Activated naive CD4-positive, alpha-beta T cell treated with anti-CD3 and anti-CD28 coated beads, Interleukin-2, amount 50 U/mL, for 24 hours (primary cell): ENCODE measurements around the gene MAPK8IP3.

Source experiments
- H3K27ac Mint-ChIP-seq: one replicate; pipeline ENCODE4 v1.8.0; 2021; ENCODE audit warnings: mild to moderate bottlenecking, mixed read lengths
- H3K27me3 Mint-ChIP-seq: one replicate; pipeline ENCODE4 v1.8.0; 2021; ENCODE audit warnings: mixed read lengths
- H3K36me3 Mint-ChIP-seq: one replicate; pipeline ENCODE4 v1.8.0; 2021; ENCODE audit warnings: mixed read lengths
- H3K4me1 Mint-ChIP-seq: one replicate; pipeline ENCODE4 v1.8.0; 2021; ENCODE audit warnings: mixed read lengths
- H3K4me3 Mint-ChIP-seq: one replicate; pipeline ENCODE4 v1.8.0; 2021; ENCODE audit warnings: mild to moderate bottlenecking, mixed read lengths
- H3K9me3 Mint-ChIP-seq: one replicate; pipeline ENCODE4 v1.8.0; 2021; ENCODE audit warnings: mixed read lengths

Gene MAPK8IP3

DNA sequence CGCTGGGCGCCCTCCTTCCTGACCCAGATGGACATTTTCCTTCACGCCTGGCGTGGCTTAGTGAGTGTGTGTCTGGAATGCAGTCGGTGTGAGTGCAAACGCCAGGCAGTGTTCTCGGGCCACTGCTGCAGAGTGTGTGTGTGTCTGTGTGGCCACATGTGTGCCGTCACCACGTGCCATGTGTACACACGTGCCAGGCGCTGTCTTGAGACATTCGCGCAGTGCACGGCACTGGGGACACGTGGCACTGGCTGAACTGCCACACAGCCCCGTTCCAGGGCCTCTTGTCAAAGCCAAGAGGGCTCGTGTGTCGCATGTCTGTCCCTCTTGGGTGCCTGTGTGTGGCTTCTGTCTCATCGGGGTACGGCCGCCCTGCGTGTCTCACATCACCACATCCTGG is 28.8 kb downstream of the MAPK8IP3 start:
- Mint-ChIP-seq H3K36me3 (no peaks in the 10 kb centered on the region), H3K27ac (no peak overlapping the region), H3K4me3 (no peak overlapping the region), H3K9me3 (no peaks in the 10 kb centered on the region), H3K27me3 (no peaks in the 10 kb centered on the region), H3K4me1 (no peaks in the 10 kb centered on the region)

GRCh38 chr16:1740234-1740633 is 34.2 kb downstream of the MAPK8IP3 start:
- H3K4me1 Mint-ChIP-seq, result no peaks in the 10 kb centered on the region
- no peaks in the 10 kb centered on the region for H3K9me3 Mint-ChIP-seq
- no peak overlapping the region for H3K4me3 Mint-ChIP-seq
- no peak overlapping the region for H3K27ac Mint-ChIP-seq
- H3K27me3 Mint-ChIP-seq, result no peaks in the 10 kb centered on the region
- H3K36me3 Mint-ChIP-seq, result no peaks in the 10 kb centered on the region

DNA sequence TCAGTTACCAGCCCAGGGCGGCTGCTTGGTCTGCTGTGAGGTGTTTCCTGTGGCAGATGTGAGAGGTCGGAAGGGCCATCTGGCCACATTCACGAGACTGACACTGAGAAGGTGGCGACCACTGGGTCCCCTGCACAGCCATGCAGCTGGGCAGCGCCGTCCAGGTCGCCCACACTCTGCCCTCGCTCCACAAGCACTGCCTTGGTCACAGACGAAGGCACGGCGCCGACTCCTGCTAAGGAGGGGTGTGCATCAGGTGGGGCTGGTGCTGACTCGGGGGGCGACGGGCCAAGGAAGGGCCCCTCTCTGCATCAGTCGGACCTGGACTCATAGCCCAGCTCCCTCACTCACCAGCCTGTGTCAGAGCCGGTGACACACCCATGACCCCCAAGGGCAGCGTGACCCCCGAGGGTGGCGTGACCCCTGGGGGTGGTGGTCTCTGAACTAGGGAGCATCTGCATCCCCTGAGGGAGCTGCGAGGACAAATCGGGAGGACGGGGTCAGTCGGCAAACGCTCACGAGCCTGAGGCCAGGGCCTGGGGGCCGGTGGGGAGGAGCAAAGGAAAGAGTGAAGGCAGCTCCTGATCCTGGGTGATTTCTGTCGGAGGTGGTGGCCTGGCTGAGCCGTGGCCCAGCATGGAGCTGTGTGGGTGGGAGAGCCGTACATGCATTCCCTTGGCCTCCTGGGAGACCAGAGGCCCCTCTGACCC is 34.9 kb downstream of the MAPK8IP3 start:
- H3K27me3 Mint-ChIP-seq, result no peaks in the 10 kb centered on the region
- no peaks in the 10 kb centered on the region for H3K4me1 Mint-ChIP-seq
- H3K9me3 Mint-ChIP-seq, result no peaks in the 10 kb centered on the region
- H3K4me3 Mint-ChIP-seq, result no peak overlapping the region
- no peak overlapping the region for H3K27ac Mint-ChIP-seq
- H3K36me3 Mint-ChIP-seq, result no peaks in the 10 kb centered on the region

DNA sequence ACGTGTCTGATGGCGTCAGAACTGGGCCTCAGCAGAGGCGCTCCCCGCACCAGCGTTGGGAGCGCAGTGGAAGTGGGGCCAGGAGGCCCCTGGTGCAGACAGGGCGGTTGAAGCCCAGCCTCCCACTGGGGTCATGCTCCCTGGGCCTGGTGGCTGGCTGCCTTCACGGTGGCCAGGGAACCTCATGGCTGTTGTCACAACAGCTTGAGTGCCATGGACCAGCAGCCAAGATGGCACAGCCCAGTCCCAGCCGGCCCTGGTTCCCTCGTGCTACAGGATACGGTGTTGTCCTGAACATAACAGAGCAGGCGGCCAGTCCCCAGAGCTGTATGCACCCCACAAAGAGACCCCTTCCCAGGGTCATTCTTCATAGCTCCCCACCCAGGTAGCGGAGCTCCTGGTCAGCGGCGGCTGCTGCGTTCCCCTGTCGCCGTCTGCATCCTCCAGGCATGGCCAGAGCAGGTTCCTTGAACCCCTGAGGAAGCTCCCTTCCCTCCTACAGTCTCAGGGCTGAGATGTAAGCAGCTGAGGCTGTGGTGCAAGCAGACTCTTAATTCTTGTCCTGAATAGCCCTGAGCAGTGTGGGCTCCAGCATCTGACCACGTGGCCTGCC is 35.7 kb downstream of the MAPK8IP3 start:
- Mint-ChIP-seq H3K36me3 (no peaks in the 10 kb centered on the region), H3K4me3 (no peak overlapping the region), H3K27me3 (no peaks in the 10 kb centered on the region), H3K27ac (no peak overlapping the region), H3K4me1 (no peaks in the 10 kb centered on the region), H3K9me3 (no peaks in the 10 kb centered on the region)

DNA sequence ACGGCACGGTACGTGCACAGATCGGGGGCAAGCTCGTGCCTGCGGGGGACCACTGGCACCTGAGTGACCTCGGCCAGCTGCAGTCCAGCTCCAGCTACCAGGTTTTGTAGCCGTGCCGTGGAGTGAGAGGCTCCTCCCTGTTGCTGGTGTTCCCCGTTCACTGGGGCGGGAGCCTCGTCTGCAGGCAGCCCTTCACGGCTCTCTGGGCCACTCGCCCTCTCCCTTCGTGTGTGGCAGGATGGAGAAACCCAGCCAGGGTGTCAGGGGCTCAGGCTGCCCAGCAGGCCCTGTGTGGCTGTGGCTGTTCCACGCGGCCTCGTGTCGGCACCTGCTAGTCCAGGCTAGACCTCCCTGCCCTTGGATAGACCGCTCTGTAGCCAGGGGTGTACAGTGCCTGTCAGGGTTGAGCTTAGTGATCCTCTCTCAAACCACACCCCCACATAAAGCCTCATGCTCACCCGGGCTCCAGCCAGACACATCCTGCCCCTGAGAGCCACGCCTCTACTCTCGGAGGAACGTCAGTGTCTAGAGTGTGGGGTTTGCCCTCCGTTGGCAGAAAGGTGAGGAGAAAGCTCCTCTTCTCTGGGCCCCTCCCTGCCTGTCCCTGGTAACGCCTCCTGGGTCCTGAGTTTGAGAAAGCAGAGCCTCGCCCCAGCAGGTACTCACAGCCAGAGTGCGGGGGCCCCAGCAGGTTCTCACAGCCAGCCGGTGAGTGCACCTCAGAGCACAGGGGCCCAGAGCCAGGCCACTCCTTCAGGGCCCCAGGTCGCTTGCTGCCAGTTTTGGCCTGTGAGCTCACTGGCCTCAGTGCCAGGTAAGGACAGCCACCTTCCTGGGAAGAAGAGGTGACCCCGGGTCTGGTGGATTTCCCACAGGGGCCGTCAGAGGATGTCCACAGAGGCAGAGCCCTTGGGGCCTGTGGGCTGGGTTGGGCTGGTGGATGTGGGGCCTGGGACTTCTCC is 37.7 kb downstream of the MAPK8IP3 start:
- Mint-ChIP-seq H3K36me3 (no peaks in the 10 kb centered on the region), H3K27me3 (no peaks in the 10 kb centered on the region), H3K4me3 (no peak overlapping the region), H3K27ac (no peak overlapping the region), H3K4me1 (no peaks in the 10 kb centered on the region), H3K9me3 (no peaks in the 10 kb centered on the region)

DNA sequence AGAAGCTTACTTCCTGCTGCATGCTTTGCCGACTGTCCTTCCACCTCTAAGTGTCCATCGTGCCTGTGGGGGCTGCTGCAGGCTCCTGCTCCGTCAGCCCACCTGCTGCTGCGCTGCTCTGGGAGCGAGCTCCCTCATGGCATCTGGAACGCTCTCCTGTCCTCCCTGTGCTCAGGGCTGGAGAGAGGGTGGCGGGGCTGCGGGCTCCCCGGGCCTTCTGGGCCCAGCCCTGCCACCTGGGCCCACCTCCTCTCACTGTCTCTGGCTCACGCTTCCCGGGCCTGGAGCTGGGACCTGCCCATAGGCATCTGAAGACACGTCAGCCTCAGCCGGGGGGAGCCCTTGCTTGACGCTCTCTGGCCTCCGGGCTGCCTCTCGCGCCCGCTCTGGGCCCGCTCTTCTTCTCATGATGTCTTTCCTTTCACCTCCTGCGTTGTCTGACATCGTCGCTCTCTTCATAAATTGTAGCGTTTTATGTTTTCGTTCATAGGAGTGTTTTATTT is 38.4 kb downstream of the MAPK8IP3 start:
- no peaks in the 10 kb centered on the region for H3K36me3 Mint-ChIP-seq
- H3K9me3 Mint-ChIP-seq, result no peaks in the 10 kb centered on the region

DNA sequence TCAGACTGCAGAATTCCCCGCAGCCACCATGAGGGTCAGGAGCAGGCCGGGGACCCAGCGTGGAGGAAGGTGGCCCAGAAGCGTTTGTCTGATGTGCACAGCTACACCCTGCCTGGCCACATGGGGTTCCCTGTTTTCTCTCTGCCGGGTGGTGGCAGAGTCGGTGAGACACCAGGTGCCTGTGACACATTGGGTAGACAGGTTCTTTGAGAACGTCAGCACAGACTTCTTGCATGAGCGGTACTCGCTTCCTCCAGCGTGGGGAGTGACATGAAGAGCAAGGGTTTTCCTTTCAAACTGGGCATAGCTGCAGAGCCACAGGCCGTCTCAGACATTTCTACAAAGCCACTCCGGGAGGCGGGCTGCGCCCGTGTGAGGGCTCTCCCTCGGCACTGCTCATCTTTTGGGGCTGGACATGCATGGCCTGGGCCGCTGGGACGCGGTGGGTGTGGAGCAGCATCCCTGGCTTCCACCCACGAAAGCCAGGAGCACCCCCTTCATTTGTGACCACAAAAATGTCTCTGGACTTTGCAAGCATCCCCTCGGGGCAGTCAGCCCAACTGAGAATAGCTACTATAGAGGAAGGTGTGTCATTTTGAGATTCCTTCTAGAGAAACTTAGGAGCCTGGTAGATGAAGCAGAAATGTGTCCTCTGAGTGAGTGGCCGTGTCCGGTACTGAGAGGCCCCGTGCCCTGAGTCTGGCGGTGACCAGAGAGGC is 39.3 kb downstream of the MAPK8IP3 start:
- no peak overlapping the region for H3K27ac Mint-ChIP-seq
- H3K36me3 Mint-ChIP-seq, result no peaks in the 10 kb centered on the region
- H3K27me3 Mint-ChIP-seq, result no peaks in the 10 kb centered on the region
- no peak overlapping the region for H3K4me3 Mint-ChIP-seq
- no peaks in the 10 kb centered on the region for H3K9me3 Mint-ChIP-seq
- H3K4me1 Mint-ChIP-seq, result no peaks in the 10 kb centered on the region

More for the DNA sequence above, 38.4 kb downstream of the MAPK8IP3 start:
- Mint-ChIP-seq H3K27ac (no peak overlapping the region), H3K27me3 (no peaks in the 10 kb centered on the region), H3K4me1 (no peaks in the 10 kb centered on the region), H3K4me3 (no peak overlapping the region)

DNA sequence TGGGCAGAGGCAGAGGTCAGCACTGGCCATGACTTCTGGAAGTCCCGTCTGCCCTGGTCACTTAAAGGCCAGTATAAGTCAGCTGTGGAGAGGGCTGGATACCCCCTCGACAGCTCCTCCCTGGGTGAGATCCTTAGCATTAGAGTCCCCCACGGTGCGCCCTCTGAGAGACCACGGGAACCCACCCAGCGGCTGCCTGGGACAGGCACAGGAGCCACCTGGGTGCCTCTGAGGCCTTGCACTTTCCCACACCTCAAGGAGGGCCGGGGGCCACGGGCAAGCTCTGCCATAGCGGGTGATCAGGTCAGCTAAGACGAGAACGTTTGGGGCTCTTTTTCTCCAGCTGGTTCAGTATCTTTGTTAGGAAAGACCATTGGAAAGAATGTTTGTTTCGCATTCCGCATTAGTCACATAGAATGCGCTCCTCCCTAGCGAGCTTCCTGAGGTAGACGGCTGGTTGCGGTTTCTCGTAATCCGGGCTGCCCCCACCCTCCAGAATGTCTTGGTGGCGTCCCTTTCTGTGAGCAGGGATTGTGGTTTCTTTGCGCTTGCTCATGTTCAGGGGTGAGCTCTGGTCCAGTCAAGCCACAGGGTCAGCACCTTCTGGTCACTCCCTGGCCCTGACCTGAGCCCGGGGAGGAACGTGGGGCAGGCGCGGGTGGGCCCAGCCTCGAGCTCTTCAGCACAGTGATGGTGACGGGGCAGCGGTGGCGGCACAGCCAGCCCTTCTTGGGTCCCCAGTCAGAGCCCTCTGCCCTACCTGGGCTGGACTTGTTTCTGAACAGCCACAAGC is 40.1 kb downstream of the MAPK8IP3 start:
- Mint-ChIP-seq H3K27me3 (no peaks in the 10 kb centered on the region), H3K9me3 (no peaks in the 10 kb centered on the region), H3K36me3 (no peaks in the 10 kb centered on the region), H3K27ac (no peak overlapping the region), H3K4me3 (no peak overlapping the region), H3K4me1 (no peaks in the 10 kb centered on the region)

- Mint-ChIP-seq H3K36me3 (no peaks in the 10 kb centered on the region), H3K27ac (no peak overlapping the region), H3K27me3 (no peaks in the 10 kb centered on the region), H3K4me1 (no peaks in the 10 kb centered on the region), H3K9me3 (no peaks in the 10 kb centered on the region), H3K4me3 (no peak overlapping the region)
These were observed 40.7 kb downstream of the MAPK8IP3 start for GRCh38 chr16:1746693-1747195.

DNA sequence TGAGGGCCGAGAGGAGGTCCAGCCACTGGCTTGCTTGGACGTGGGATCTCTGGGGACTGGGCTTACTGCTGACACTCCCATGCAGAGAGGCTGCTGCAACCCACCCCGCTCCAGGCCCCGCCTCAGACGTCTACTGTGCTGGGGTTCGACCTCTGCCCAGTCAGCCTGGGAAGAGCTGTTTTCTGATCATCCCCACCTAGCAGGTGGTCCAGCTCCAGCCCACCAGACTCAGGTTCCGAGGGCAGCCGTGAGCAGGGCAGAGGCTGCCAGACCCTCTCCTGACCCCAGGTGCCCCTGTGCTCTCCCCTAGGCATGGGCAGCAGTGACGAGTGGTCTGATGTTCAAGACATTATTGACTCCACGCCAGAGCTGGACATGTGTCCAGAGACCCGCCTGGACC is 41.9 kb downstream of the MAPK8IP3 start:
- H3K27ac Mint-ChIP-seq, result no peak overlapping the region
- H3K4me1 Mint-ChIP-seq, result no peaks in the 10 kb centered on the region
- H3K9me3 Mint-ChIP-seq, result no peaks in the 10 kb centered on the region
- no peak overlapping the region for H3K4me3 Mint-ChIP-seq
- H3K36me3 Mint-ChIP-seq, result no peaks in the 10 kb centered on the region
- no peaks in the 10 kb centered on the region for H3K27me3 Mint-ChIP-seq

DNA sequence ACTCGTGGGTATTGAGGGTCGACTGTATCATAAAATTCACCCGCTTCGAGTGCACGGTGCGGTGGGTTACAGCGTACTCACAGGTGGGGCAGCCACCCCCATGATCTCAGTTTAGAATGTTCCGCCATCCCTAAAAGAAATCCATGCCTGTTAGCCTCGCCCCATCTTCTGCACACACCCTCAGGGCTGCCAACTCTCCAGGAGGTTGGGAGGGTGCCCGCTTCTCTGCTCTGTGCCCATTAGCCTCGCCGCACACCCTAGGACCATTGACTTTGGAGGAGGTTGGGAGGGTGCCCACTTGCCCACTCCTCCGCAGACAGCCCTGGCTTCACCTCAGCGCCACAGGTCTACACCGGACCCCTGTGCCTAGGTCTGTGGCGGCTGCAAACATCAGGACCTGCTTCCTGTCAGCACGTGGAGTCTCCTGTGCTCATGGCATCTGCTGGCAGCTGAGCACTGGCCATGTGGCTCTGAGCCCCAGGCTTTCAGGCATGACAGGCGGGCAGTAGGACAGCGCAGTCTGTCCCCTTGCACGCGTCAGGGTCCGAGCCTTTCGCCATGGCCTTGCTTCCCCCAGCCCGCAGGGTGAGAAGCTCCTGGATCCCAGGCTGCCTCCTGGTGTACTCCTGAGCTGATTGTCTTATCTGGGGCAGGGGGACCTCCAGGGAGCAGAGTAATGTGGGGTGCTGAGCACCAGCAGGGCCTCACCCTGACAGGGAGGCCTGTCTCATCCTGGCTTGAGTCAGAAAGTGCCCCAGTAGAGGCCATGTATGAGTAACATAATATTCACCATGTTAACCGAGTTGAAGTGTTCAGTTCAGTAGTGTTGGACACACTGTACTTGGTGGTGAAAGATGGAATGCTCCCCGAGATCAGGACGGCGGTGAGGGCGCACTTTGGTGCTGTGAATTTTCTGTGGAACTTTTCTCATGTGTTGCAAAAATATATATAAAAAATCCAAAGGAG is 43.4 kb downstream of the MAPK8IP3 start:
- no peak overlapping the region for H3K4me3 Mint-ChIP-seq
- no peaks in the 10 kb centered on the region for H3K36me3 Mint-ChIP-seq
- no peaks in the 10 kb centered on the region for H3K9me3 Mint-ChIP-seq
- H3K27ac Mint-ChIP-seq, result no peak overlapping the region
- no peaks in the 10 kb centered on the region for H3K27me3 Mint-ChIP-seq
- H3K4me1 Mint-ChIP-seq, result no peaks in the 10 kb centered on the region

- peaks cover 2% of the 10 kb centered on the region for H3K36me3 Mint-ChIP-seq
- H3K9me3 Mint-ChIP-seq, result no peaks in the 10 kb centered on the region
- H3K4me3 Mint-ChIP-seq, result no peak overlapping the region
- H3K27me3 Mint-ChIP-seq, result no peaks in the 10 kb centered on the region
- H3K4me1 Mint-ChIP-seq, result peaks cover 4% of the 10 kb centered on the region
- no peak overlapping the region for H3K27ac Mint-ChIP-seq
These were observed 46.0 kb downstream of the MAPK8IP3 start for GRCh38 chr16:1751946-1752345.

GRCh38 chr16:1752853-1753252 is 46.9 kb downstream of the MAPK8IP3 start:
- no peak overlapping the region for H3K27ac Mint-ChIP-seq
- H3K4me1 Mint-ChIP-seq, result peaks cover 8% of the 10 kb centered on the region
- peaks cover 2% of the 10 kb centered on the region for H3K36me3 Mint-ChIP-seq
- no peaks in the 10 kb centered on the region for H3K9me3 Mint-ChIP-seq
- H3K4me3 Mint-ChIP-seq, result no peak overlapping the region
- H3K27me3 Mint-ChIP-seq, result no peaks in the 10 kb centered on the region

- H3K27me3 Mint-ChIP-seq, result no peaks in the 10 kb centered on the region
- no peak overlapping the region for H3K27ac Mint-ChIP-seq
- H3K36me3 Mint-ChIP-seq, result peaks cover 2% of the 10 kb centered on the region
- no peaks in the 10 kb centered on the region for H3K9me3 Mint-ChIP-seq
- no peak overlapping the region for H3K4me3 Mint-ChIP-seq
- peaks cover 9% of the 10 kb centered on the region for H3K4me1 Mint-ChIP-seq
These were observed 48.2 kb downstream of the MAPK8IP3 start for GRCh38 chr16:1754204-1754603.
